GM10266 (cell line): ENCODE results near the gene ITPR1.

Source experiments
- DNase-seq: peaks from one replicate; pipeline ENCODE4 v3.0.0; 2012; ENCODE audit errors: extremely low spot score
- CTCF ChIP-seq: IDR thresholded peaks from 2 replicates; pipeline ENCODE4 v1.5.1; 2012; ENCODE audit warnings: mild to moderate bottlenecking, low read depth; ENCODE audit not compliant: control insufficient read depth, insufficient read depth; ENCODE audit errors: missing control alignments

The ITPR1 gene

GRCh38 chr3:4882548-4882947, 389.4 kb downstream of the ITPR1 start:
- TF ChIP-seq CTCF: no peak
- DNase-seq: no peak

- no peak for TF ChIP-seq CTCF
Measured at GRCh38 chr3:4883011-4883410, 389.9 kb downstream of the ITPR1 start.

GRCh38 chr3:4884888-4885287, 391.7 kb downstream of the ITPR1 start:
- DNase-seq: no peak
- no peak for TF ChIP-seq CTCF

More at GRCh38 chr3:4883011-4883410, 389.9 kb downstream of the ITPR1 start:
- no peak for DNase-seq

GRCh38 chr3:4885316-4885715, 392.2 kb downstream of the ITPR1 start:
- no peak for TF ChIP-seq CTCF
- DNase-seq: no peak

- no peak for TF ChIP-seq CTCF
- DNase-seq: no peak
Measured at GRCh38 chr3:4886448-4886847, 393.3 kb downstream of the ITPR1 start.

- TF ChIP-seq CTCF: no peak
- DNase-seq: no peak
Measured at GRCh38 chr3:4887177-4887576, 394.0 kb downstream of the ITPR1 start.

- DNase-seq: peak; percentile 56
- peak; percentile 33 for TF ChIP-seq CTCF
Measured at GRCh38 chr3:4888913-4889846, 396.0 kb downstream of the ITPR1 start.
